NCI-H345 treated with DMSO at 0.1 percent for 48 hours (cell line): ENCODE measurements around the gene DRD2.

Experiments used
- DNase-seq: peaks from one replicate; lab custom pipeline; 2025; ENCODE audit not compliant: unreplicated experiment; lab: John Stamatoyannopoulos, UW

DRD2 gene

GRCh38 chr11:113376156-113376555 lies 99.0 kb downstream of the DRD2 start:
- DNase-seq: no peak

DNA sequence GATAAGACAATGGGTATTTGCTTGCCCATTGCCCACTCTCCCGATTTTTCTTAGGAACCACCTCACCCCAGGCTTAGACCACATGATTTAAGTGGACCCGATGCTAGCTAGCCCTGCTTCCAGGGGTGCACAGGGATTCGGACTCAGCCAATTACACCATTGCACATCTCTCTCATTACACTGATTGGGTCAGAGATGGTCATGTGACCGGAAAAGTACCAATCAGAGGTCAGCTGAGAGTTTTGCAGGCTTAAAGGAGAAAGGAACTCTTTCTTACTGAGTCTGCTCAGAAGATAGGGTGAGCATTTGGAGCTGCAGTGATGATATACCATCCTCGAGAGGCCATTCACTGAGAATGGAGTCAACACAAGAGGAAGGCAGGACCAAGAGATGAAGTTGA lies 99.8 kb downstream of the DRD2 start:
- DNase-seq: no peak

GRCh38 chr11:113373981-113374560 lies 101.1 kb downstream of the DRD2 start:
- DNase-seq: no peak

GRCh38 chr11:113373306-113373705 lies 101.9 kb downstream of the DRD2 start:
- DNase-seq: no peak

DNA sequence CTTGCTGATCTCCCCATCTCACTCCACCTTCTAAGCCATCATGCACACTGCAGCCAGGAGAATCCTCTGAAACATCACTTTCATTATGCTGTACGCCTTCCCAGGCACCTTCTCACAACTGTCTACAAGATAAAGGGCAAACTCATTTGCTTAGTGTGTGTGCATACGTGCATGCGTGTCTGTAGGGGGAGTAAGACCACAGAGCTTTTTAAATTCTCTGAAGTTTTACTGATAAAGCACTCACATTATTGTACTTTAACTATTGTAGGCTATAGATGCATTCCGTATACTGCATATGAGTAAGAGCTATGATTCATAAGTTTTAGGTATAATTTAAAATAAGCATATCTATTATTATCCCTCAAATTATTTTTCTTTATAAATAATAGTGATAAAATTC lies 102.9 kb downstream of the DRD2 start:
- DNase-seq: no peak

DNA sequence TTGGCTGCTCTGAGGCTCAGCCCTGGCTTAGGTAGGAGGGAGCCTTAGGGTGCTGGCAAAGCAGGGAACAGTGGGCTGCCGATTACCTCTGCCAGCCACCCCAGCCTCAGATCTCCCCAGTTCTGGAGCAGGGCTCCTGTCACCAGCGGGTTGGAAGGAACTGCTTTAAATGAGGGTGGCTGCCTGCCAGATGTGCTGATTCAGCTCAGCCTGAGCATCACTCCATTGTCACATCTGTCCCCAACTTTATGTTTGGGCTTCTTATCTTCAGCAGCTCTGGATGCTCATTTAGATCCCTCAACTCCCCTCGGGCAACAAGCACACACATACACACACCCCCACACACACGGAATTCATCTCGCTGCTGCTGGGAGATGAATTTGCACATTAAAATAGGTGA lies 104.6 kb downstream of the DRD2 start:
- DNase-seq: no peak

DNA sequence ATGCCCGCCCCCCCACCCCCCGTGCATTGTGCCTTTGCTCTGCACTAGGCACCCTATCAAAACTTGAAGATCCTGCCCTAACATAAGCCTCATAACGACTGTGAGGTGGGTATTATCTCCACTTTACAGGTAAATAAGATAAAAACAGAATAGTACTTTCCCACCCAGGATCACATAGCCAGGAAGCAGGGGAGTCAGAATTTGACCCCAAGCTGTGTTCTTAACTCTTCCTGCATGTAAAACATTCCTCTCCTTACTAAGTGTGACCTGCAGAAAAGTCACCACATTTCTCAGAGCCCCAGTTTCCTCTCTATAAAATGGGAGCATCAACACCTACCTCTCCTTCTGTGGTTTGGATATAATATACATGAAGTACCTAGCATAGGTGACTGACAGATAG lies 105.8 kb downstream of the DRD2 start:
- no peak for DNase-seq

- DNase-seq: peak; percentile 18
Observed at GRCh38 chr11:113365895-113366294, 109.3 kb downstream of the DRD2 start.

- DNase-seq: no peak
Observed at GRCh38 chr11:113363996-113364641, 111.1 kb downstream of the DRD2 start.

GRCh38 chr11:113363406-113363805 lies 111.8 kb downstream of the DRD2 start:
- DNase-seq: no peak
